HCT116 (cell line): Measurements from ENCODE around the gene ZSWIM5. TPM values are rescaled to one million over a fixed set of nuclear protein-coding genes. Genes with fewer than 3 reads are reported as not detected.

ENCODE experiments used
- ATAC-seq: fragments of 200-7000 bp; cut with Tn5 transposase; 2 replicates; pipeline ENCODE4 v1.9.1; 2020; ENCODE audit warnings: mild to moderate bottlenecking, moderate library complexity
- BruUV-seq: library from RNA; stranded (reverse); fragments of 400-500 nt; replicated peaks from 2 replicates; lab custom pipeline; 2021; lab: Mats Ljungman, UMichigan
- CTCF ChIA-PET: fragments of 300-600 bp; sonication (Branson Sonifier 250); formaldehyde crosslinking; loops from one replicate; lab custom pipeline; 2021; ENCODE audit warnings: antibody characterized with exemption; lab: Charles Lee
- POLR2A ChIA-PET: fragments of 300-600, 350-600 bp; sonication (Branson Sonifier 250); formaldehyde crosslinking; loops from one replicate; lab custom pipeline; 2021; ENCODE audit warnings: antibody characterized with exemption; lab: Charles Lee
- RAD21 ChIA-PET, 2 experiments: fragments of 300-600 bp; sonication (Branson Sonifier 250); formaldehyde crosslinking; loops; one replicate each; lab custom pipeline; 2023; ENCODE audit warnings: low total read pairs in 2 of 2; ENCODE audit not compliant: uncharacterized antibody in 2 of 2, unreplicated experiment in 2 of 2, low non-redundant PET in 1 of 2; lab: Charles Lee
- DNase-seq: peaks from one replicate; pipeline ENCODE4 v3.0.0-alpha.2; 2010; ENCODE audit warnings: low read depth, low spot score
- H2AFZ ChIP-seq: fragments of 200-600 bp; shearing (Covaris generic), sonication (generic); 2 replicates; pipeline ENCODE4 v1.6.1; 2017; ENCODE audit warnings: low read depth, mixed run types, mixed read lengths, antibody characterized with exemption, low read length; ENCODE audit not compliant: poor library complexity, severe bottlenecking
- H3K27ac ChIP-seq: 2 replicates; pipeline ENCODE4 v1.5.1; 2012; ENCODE audit warnings: low read depth, low read length
- H3K27me3 ChIP-seq: fragments of 200-600 bp; sonication (generic); 2 replicates; pipeline ENCODE4 v1.6.1; 2016; ENCODE audit warnings: mixed run types, low read length, mixed read lengths; ENCODE audit not compliant: insufficient read depth
- H3K36me3 ChIP-seq, 2 experiments: fragments of 200-500 bp in 1 of 2; fragments of 200-600 bp in 1 of 2; sonication (Bioruptor generic) in 1 of 2; sonication (generic) in 1 of 2; 2 replicates each; pipeline versions ENCODE4 v1.5.1 to v1.6.1; 2014 to 2016; ENCODE audit warnings: low read length in 2 of 2, inconsistent platforms in 1 of 2, mixed read lengths in 1 of 2, mixed run types in 1 of 2; ENCODE audit not compliant: insufficient read depth in 2 of 2, control insufficient read depth in 1 of 2
- H3K4me1 ChIP-seq, 2 experiments: fragments of 200-600 bp in 1 of 2; sonication (generic) in 1 of 2; 2 replicates each; pipeline versions ENCODE4 v1.5.1 to v1.6.1; 2012 to 2017; ENCODE audit warnings: low read length in 2 of 2, inconsistent platforms in 1 of 2, mild to moderate bottlenecking in 1 of 2, mixed read lengths in 1 of 2, mixed run types in 1 of 2, moderate library complexity in 1 of 2; ENCODE audit not compliant: insufficient read depth in 2 of 2, control insufficient read depth in 1 of 2
- H3K4me2 ChIP-seq: fragments of 200-600 bp; sonication (generic); 2 replicates; pipeline ENCODE4 v1.6.1; 2017; ENCODE audit warnings: mixed run types, low read length, mixed read lengths
- H3K4me3 ChIP-seq, 2 experiments: fragments of 200-600 bp in 1 of 2; sonication (generic) in 1 of 2; replicated peaks in 1 of 2; 2 replicates each; pipeline ENCODE4 v1.5.1; 2011 to 2016; ENCODE audit warnings: low read length in 2 of 2, control low read depth in 1 of 2, low read depth in 1 of 2, mild to moderate bottlenecking in 1 of 2, mixed read lengths in 1 of 2, mixed run types in 1 of 2
- H3K79me2 ChIP-seq: fragments of 200-600 bp; sonication (generic); 2 replicates; pipeline ENCODE4 v1.6.1; 2017; ENCODE audit warnings: mild to moderate bottlenecking, mixed run types, low read length, moderate library complexity, mixed read lengths; ENCODE audit not compliant: insufficient read depth
- H3K9ac ChIP-seq: fragments of 200-600 bp; sonication (generic); 2 replicates; pipeline ENCODE4 v1.6.1; 2016; ENCODE audit warnings: low read length, mixed read lengths
- H3K9me2 ChIP-seq: fragments of 200-600 bp; sonication (generic), shearing (Covaris generic); 2 replicates; pipeline ENCODE4 v1.6.1; 2017; ENCODE audit warnings: mixed run types, mild to moderate bottlenecking, moderate library complexity; ENCODE audit not compliant: insufficient read depth
- H3K9me3 ChIP-seq, 2 experiments: fragments of 200-500 bp in 1 of 2; fragments of 200-600 bp in 1 of 2; sonication (Bioruptor generic) in 1 of 2; sonication (generic) in 1 of 2; 2 replicates each; pipeline ENCODE4 v1.6.1; 2014 to 2017; ENCODE audit warnings: low read length in 2 of 2, mixed read lengths in 2 of 2, inconsistent platforms in 1 of 2, low read depth in 1 of 2, mild to moderate bottlenecking in 1 of 2, mixed run types in 1 of 2, moderate library complexity in 1 of 2; ENCODE audit not compliant: control insufficient read depth in 1 of 2, insufficient read depth in 1 of 2
- H4K20me1 ChIP-seq: fragments of 200-600 bp; sonication (generic), shearing (Covaris generic); 2 replicates; pipeline ENCODE4 v1.6.1; 2017; ENCODE audit warnings: mixed run types, mild to moderate bottlenecking, moderate library complexity; ENCODE audit not compliant: insufficient read depth
- CEBPB ChIP-seq: IDR thresholded peaks from 2 replicates; pipeline ENCODE4 v1.6.1; 2012; ENCODE audit warnings: low read depth
- CTCF ChIP-seq, 3 experiments: fragments of 200-600 bp in 1 of 3; sonication (generic) in 1 of 3; IDR thresholded peaks in 2 of 3; conservative IDR thresholded peaks in 1 of 3; 2 replicates each; pipeline ENCODE4 v1.5.1; 2012 to 2017; ENCODE audit warnings: low read depth in 2 of 3, low read length in 2 of 3, antibody characterized with exemption in 1 of 3, borderline replicate concordance in 1 of 3, control low read depth in 1 of 3, mild to moderate bottlenecking in 1 of 3, mixed read lengths in 1 of 3, mixed run types in 1 of 3, moderate library complexity in 1 of 3; ENCODE audit not compliant: insufficient read depth in 1 of 3
- EZH2 ChIP-seq: fragments of 200-600 bp; sonication (generic); IDR thresholded peaks from 2 replicates; pipeline ENCODE4 v1.6.1; 2017; ENCODE audit warnings: antibody characterized with exemption, mixed run types
- POLR2A ChIP-seq: IDR thresholded peaks from 2 replicates; pipeline ENCODE4 v1.7.0; 2011; ENCODE audit warnings: borderline replicate concordance; ENCODE audit not compliant: insufficient read depth, insufficient read length; ENCODE audit errors: extremely low read depth
- POLR2AphosphoS5 ChIP-seq: IDR thresholded peaks from 2 replicates; pipeline ENCODE4 v1.6.1; 2011; ENCODE audit warnings: mild to moderate bottlenecking, low read depth, low read length, moderate library complexity
- SP1 ChIP-seq: IDR thresholded peaks from 2 replicates; pipeline ENCODE4 v1.6.1; 2012; ENCODE audit warnings: low read depth
- SRF ChIP-seq: IDR thresholded peaks from 2 replicates; pipeline ENCODE4 v1.6.1; 2012; ENCODE audit warnings: low read depth
- TCF7L2 ChIP-seq: IDR thresholded peaks from 2 replicates; pipeline ENCODE4 v1.7.0; 2011; ENCODE audit warnings: borderline replicate concordance, inconsistent platforms; ENCODE audit not compliant: insufficient read depth, insufficient read length; ENCODE audit errors: extremely low read depth
- intact Hi-C: fragments of 100-400 bp; cut with micrococcal nuclease; formaldehyde crosslinking; loops from 2 replicates; pipeline ENCODE4 v1.10.0; 2022
- total RNA-seq: library from RNA; stranded (reverse); gene quantifications from one replicate; pipeline ENCODE4 v1.2.1, GENCODE V29; 2021; ENCODE audit not compliant: unreplicated experiment
- TF ChIP-seq, protein P1 (sequence below): IDR thresholded peaks from 2 replicates; pipeline ENCODE4 v1.6.1; 2012

ZSWIM5 gene
- total RNA-seq, 1 experiment from 2014 or later: 1.1 TPM

- Histone ChIP-seq H2AFZ (no peak overlapping the region), H3K4me1 (no peaks in the 10 kb centered on the region), H3K36me3 (no peaks in the 10 kb centered on the region), H3K79me2 (no peaks in the 10 kb centered on the region), H3K4me2 (no peak overlapping the region), H3K9me3 (no peaks in the 10 kb centered on the region), H4K20me1 (no peaks in the 10 kb centered on the region), H3K9me2 (no peaks in the 10 kb centered on the region), H3K4me3 (no peak overlapping the region), H3K27me3 (0 out of 2 replicates have a peak, but pooled peaks cover 2% of the 10 kb centered on the region), H3K9ac (no peak overlapping the region), H3K27ac (no peak overlapping the region)
- ATAC-seq (no peak), DNase-seq (no peak)
- RAD21 ChIA-PET: no interaction called here
- intact Hi-C loops: no loop called here
- BruUV-seq: no TSS peak
- TF ChIP-seq SRF: no peak
- TF ChIP-seq, protein P1, sequence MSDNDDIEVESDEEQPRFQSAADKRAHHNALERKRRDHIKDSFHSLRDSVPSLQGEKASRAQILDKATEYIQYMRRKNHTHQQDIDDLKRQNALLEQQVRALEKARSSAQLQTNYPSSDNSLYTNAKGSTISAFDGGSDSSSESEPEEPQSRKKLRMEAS: no peak
- no peak for TF ChIP-seq POLR2A
- TF ChIP-seq SP1: no peak
- TF ChIP-seq POLR2AphosphoS5: no peak
- no peak for TF ChIP-seq CEBPB
- no peak for TF ChIP-seq CTCF (IDR thresholded peaks at IDR 0.05 in 2 of 3, conservative IDR thresholded peaks at IDR 0.05 in 1 of 3; ENCODE audit: borderline replicate concordance in 1 of 3, insufficient read depth in 1 of 3, low read depth in 2 of 3, low read length in 2 of 3)
- no peak for TF ChIP-seq EZH2
- no peak for TF ChIP-seq TCF7L2
- POLR2A ChIA-PET: no interaction called here
- CTCF ChIA-PET: no interaction called here
These were observed 83.7 kb downstream of the ZSWIM5 start for GRCh38 chr1:45122724-45123123.
